ENCODE results near the gene ACOT7.

The ACOT7 gene

GRCh38 chr1:6266641-6267040 is 126.9 kb downstream of the ACOT7 start:
- Histone ChIP-seq H3K4me1 (ENCODE audit: low read length) (no peaks in the 10 kb centered on the region), H3K9me3 (replicated peaks; ENCODE audit: insufficient read depth, low read length) (no peaks in the 10 kb centered on the region), H3K9ac (ENCODE audit: low read length) (no peak overlapping the region), H3K27ac (ENCODE audit: low read length) (no peak overlapping the region), H3K36me3 (replicated peaks; ENCODE audit: insufficient read depth, low read length) (no peaks in the 10 kb centered on the region), H3K4me2 (ENCODE audit: low read depth, low read length) (no peak overlapping the region), H2AFZ (ENCODE audit: low read length) (no peak overlapping the region), H4K20me1 (ENCODE audit: insufficient read depth, low read length) (no peaks in the 10 kb centered on the region), H3K79me2 (ENCODE audit: low read length) (no peaks in the 10 kb centered on the region), H3K27me3 (replicated peaks; ENCODE audit: insufficient read depth, low read length) (peaks cover 5% of the 10 kb centered on the region; the same call in 1 of the 2 replicates), H3K9me2 (replicated peaks; ENCODE audit: insufficient read depth, low read length) (no peaks in the 10 kb centered on the region), H3F3A (ENCODE audit: insufficient read depth, low read length) (no peaks in the 10 kb centered on the region), H3K4me3 (ENCODE audit: low read length) (no peak overlapping the region)
- no peak for DNase-seq
- no peak for TF ChIP-seq EZH2 (optimal IDR thresholded peaks at IDR 0.05; ENCODE audit: low read depth, low read length)
- TF ChIP-seq EZH2phosphoT487 (IDR thresholded peaks at IDR 0.05; ENCODE audit: low read length) = no peak
- no peak for TF ChIP-seq CTCF (IDR thresholded peaks at IDR 0.05; ENCODE audit: low read length)

GRCh38 chr1:6265151-6265550 is 128.4 kb downstream of the ACOT7 start:
- Histone ChIP-seq H3K4me3 (ENCODE audit: low read length) (no peak overlapping the region), H3K9ac (ENCODE audit: low read length) (no peak overlapping the region), H3K27me3 (replicated peaks; ENCODE audit: insufficient read depth, low read length) (peaks cover 10% of the 10 kb centered on the region), H3K4me1 (ENCODE audit: low read length) (no peaks in the 10 kb centered on the region), H2AFZ (ENCODE audit: low read length) (no peak overlapping the region), H3K9me2 (replicated peaks; ENCODE audit: insufficient read depth, low read length) (no peaks in the 10 kb centered on the region), H3F3A (ENCODE audit: insufficient read depth, low read length) (no peaks in the 10 kb centered on the region), H3K9me3 (replicated peaks; ENCODE audit: insufficient read depth, low read length) (no peaks in the 10 kb centered on the region), H3K36me3 (replicated peaks; ENCODE audit: insufficient read depth, low read length) (no peaks in the 10 kb centered on the region), H3K79me2 (ENCODE audit: low read length) (no peaks in the 10 kb centered on the region), H3K27ac (ENCODE audit: low read length) (no peak overlapping the region), H4K20me1 (ENCODE audit: insufficient read depth, low read length) (no peaks in the 10 kb centered on the region), H3K4me2 (ENCODE audit: low read depth, low read length) (no peak overlapping the region)
- TF ChIP-seq EZH2phosphoT487 (IDR thresholded peaks at IDR 0.05; ENCODE audit: low read length) = no peak
- no peak for TF ChIP-seq CTCF (IDR thresholded peaks at IDR 0.05; ENCODE audit: low read length)
- no peak for TF ChIP-seq EZH2 (optimal IDR thresholded peaks at IDR 0.05; ENCODE audit: low read depth, low read length)
- DNase-seq = no peak

GRCh38 chr1:6263716-6264115 is 129.9 kb downstream of the ACOT7 start:
- Histone ChIP-seq H3K4me1 (ENCODE audit: low read length) (no peaks in the 10 kb centered on the region), H4K20me1 (ENCODE audit: insufficient read depth, low read length) (no peaks in the 10 kb centered on the region), H3K27ac (ENCODE audit: low read length) (no peak overlapping the region), H3K9me2 (replicated peaks; ENCODE audit: insufficient read depth, low read length) (no peaks in the 10 kb centered on the region), H3K79me2 (ENCODE audit: low read length) (no peaks in the 10 kb centered on the region), H3K36me3 (replicated peaks; ENCODE audit: insufficient read depth, low read length) (no peaks in the 10 kb centered on the region), H3F3A (ENCODE audit: insufficient read depth, low read length) (no peaks in the 10 kb centered on the region), H3K27me3 (replicated peaks; ENCODE audit: insufficient read depth, low read length) (peaks cover 23% of the 10 kb centered on the region), H3K4me2 (ENCODE audit: low read depth, low read length) (no peak overlapping the region), H3K9ac (ENCODE audit: low read length) (no peak overlapping the region), H3K4me3 (ENCODE audit: low read length) (no peak overlapping the region), H2AFZ (ENCODE audit: low read length) (no peak overlapping the region), H3K9me3 (replicated peaks; ENCODE audit: insufficient read depth, low read length) (no peaks in the 10 kb centered on the region)
- DNase-seq = no peak
- no peak for TF ChIP-seq EZH2 (optimal IDR thresholded peaks at IDR 0.05; ENCODE audit: low read depth, low read length)
- TF ChIP-seq CTCF (IDR thresholded peaks at IDR 0.05; ENCODE audit: low read length) = no peak
- TF ChIP-seq EZH2phosphoT487 (IDR thresholded peaks at IDR 0.05; ENCODE audit: low read length) = no peak
